ENCODE results near the gene SPACDR. TPM values are rescaled to one million over a fixed set of nuclear protein-coding genes. Genes with fewer than 3 reads are reported as not detected.

SPACDR gene
- total and polyA plus RNA-seq, 2 donors (not counting 1 experiment from before 2014, with no cell fraction given): 2.1 to 3.7 TPM

- H3K27me3 Mint-ChIP-seq: no peaks in the 10 kb centered on the region
- DNase-seq (peak; percentile 39), ATAC-seq (ENCODE audit: low read depth) (no peak)
- peaks cover 1 to 24% of the 10 kb centered on the region in 2 experiments for H3K36me3 ChIP-seq (replicated peaks in 1 of 2; ENCODE audit: control extremely low read depth in 1 of 2, control insufficient read depth in 1 of 2, extremely low read depth in 1 of 2, insufficient read depth in 2 of 2, low read length in 1 of 2)
- ChIA-PET CTCF (interaction anchor here (0.5 to 2.0 kb wide), 5 partner anchors 7 to 487 kb away, joined by 3 to 6 read pairs (median 4); no protein-coding TSS in a partner anchor), POLR2A (interaction anchor here (0.6 to 2.2 kb wide), 3 partner anchors 83 to 427 kb away, joined by 3 to 13 read pairs (median 5); partner anchors contain the start of genes FBXO24 and LRCH4)
- TF ChIP-seq CTCF (IDR thresholded peaks at IDR 0.05) (peak; percentile 38), EZH2 (IDR thresholded peaks at IDR 0.05; ENCODE audit: borderline replicate concordance, insufficient read depth, low read depth, low read length, poor library complexity, severe bottlenecking) (no peak)
- peak overlapping the region; percentile 47 to 89 for H3K27ac ChIP-seq (ENCODE audit: low read length in 2 of 2)
- H3K79me2 ChIP-seq (ENCODE audit: control insufficient read depth, insufficient read depth, low read length): peaks cover 50% of the 10 kb centered on the region
- H4K20me1 ChIP-seq (ENCODE audit: control insufficient read depth, insufficient read depth, low read length, poor library complexity, severe bottlenecking): peaks cover 48% of the 10 kb centered on the region
- intact Hi-C loops (cut with micrococcal nuclease): loop anchor here (5.0 to 10.0 kb wide), 2 partner anchors 228 to 375 kb away; partner anchors contain the start of genes POP7 and SLC12A9
- H3K4me1 Mint-ChIP-seq: peaks cover 44% of the 10 kb centered on the region
- no peaks in the 10 kb centered on the region for H3K9me3 ChIP-seq (ENCODE audit: control extremely low read depth in 1 of 3, control insufficient read depth in 2 of 3, insufficient read depth in 1 of 3, low read length in 2 of 3)
- H3K9me3 Mint-ChIP-seq (ENCODE audit: insufficient read depth): no peaks in the 10 kb centered on the region
- H3K4me3 Mint-ChIP-seq: peak overlapping the region; percentile 97
- H3K4me2 ChIP-seq (replicated peaks; ENCODE audit: low read depth, low read length, poor library complexity, severe bottlenecking): peak overlapping the region; percentile 97
- peak overlapping the region; percentile 34 to 99 (median 96) for H3K4me3 ChIP-seq (ENCODE audit: control extremely low read depth in 1 of 5, extremely low read depth in 1 of 5, insufficient read depth in 1 of 5, low read depth in 2 of 5, low read length in 4 of 5)
- H3K4me1 ChIP-seq (ENCODE audit: control insufficient read depth in 2 of 2, insufficient read depth in 2 of 2, low read length in 2 of 2): peaks cover 34 to 55% of the 10 kb centered on the region in 2 donors
- no peaks in the 10 kb centered on the region for H3K27me3 ChIP-seq (replicated peaks in 1 of 4; ENCODE audit: control extremely low read depth in 1 of 4, control insufficient read depth in 3 of 4, insufficient read depth in 4 of 4, low read length in 3 of 4)
- H3K9ac ChIP-seq (ENCODE audit: low read length): peak overlapping the region; percentile 96
- 2% methylated on average over 25 of the region's 30 CpGs for WGBS (ENCODE audit: insufficient coverage)
- H3K27ac Mint-ChIP-seq: peak overlapping the region; percentile 85
- H2AFZ ChIP-seq (ENCODE audit: insufficient read depth, low read depth, low read length, poor library complexity, severe bottlenecking): peak overlapping the region; percentile 78
These were observed 13.1 kb upstream of the SPACDR start for GRCh38 chr7:100476903-100477870.
